ENCODE measurements around the gene RSRC1.

- no peak for TF ChIP-seq POLR2A (IDR thresholded peaks at IDR 0.05)
- TF ChIP-seq, protein P1, sequence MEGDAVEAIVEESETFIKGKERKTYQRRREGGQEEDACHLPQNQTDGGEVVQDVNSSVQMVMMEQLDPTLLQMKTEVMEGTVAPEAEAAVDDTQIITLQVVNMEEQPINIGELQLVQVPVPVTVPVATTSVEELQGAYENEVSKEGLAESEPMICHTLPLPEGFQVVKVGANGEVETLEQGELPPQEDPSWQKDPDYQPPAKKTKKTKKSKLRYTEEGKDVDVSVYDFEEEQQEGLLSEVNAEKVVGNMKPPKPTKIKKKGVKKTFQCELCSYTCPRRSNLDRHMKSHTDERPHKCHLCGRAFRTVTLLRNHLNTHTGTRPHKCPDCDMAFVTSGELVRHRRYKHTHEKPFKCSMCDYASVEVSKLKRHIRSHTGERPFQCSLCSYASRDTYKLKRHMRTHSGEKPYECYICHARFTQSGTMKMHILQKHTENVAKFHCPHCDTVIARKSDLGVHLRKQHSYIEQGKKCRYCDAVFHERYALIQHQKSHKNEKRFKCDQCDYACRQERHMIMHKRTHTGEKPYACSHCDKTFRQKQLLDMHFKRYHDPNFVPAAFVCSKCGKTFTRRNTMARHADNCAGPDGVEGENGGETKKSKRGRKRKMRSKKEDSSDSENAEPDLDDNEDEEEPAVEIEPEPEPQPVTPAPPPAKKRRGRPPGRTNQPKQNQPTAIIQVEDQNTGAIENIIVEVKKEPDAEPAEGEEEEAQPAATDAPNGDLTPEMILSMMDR (IDR thresholded peaks at IDR 0.05) = no peak
Observed at GRCh38 chr3:158086776-158087175, 23.1 kb upstream of the RSRC1 start.
